ENCODE measurements around the gene SCCPDH.
"Not testable (repeated sequence)": the region's sequence is repeated elsewhere in the genome, so short reads cannot be mapped to it uniquely, and the experiment has no call there.

Gene SCCPDH

GRCh38 chr1:246708166-246708565 is 16.0 kb upstream of the SCCPDH start:
- no peak for DNase-seq

DNA sequence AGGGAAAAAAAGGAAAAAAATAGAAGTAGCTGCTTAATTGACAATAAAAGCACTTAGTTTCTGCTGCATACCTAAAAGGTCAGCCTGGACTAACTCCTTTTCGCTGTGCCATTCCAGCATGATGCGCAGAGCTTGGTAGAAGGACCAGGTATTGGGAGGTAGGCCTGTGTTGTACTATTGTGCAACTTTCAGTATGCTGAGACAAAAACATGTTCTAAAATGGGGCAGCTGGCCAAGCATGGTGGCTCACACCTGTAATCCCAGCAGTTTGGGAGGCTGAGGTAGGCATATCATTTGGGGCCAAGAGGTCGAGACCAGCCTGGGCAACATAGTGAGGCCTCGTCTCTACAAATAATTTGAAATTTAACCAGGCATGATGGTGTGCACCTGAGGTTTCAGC is 15.0 kb upstream of the SCCPDH start:
- no peak for DNase-seq

DNA sequence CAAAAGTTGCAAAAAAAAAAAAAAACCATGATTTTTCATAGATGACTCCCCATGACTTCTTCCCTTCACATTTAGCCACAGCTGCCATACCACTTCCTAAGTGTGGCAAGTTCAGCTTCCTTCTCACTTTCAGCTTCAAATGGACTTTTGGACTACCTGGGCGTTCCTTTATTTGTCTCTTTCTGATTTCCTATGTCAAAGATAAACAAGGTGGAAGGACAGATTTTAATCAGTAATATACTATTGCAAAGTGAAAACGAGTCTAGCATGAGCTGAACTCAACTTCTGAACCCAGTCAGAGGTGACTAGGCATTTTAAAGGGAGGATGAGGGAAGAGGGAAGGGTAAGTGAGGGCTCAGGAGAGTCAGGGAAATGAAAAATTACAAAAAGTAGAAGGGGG is 14.4 kb upstream of the SCCPDH start:
- DNase-seq: no peak

GRCh38 chr1:246711548-246712003 is 12.6 kb upstream of the SCCPDH start:
- no peak for DNase-seq

GRCh38 chr1:246712428-246712827 is 11.8 kb upstream of the SCCPDH start:
- DNase-seq: not testable (repeated sequence)

GRCh38 chr1:246719361-246719760 is 4.8 kb upstream of the SCCPDH start:
- not testable (repeated sequence) for DNase-seq

DNA sequence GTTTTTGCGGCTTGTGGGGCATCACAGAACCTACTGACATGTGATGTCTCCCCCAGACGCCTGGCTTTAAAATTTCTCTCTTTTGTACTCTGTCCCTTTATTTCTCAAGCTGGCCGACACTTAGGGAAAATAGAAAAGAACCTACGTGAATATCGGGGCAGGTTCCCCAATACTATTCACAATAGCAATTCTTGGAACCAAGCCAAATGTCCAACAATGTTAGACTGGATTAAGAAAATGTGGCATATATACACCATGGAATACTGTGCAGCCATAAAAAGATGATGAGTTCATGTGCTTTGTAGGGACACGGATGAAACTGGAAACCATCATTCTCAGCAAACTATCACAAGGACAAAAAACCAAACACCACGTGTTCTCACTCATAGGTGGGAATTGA is 3.4 kb upstream of the SCCPDH start:
- not testable (repeated sequence) for DNase-seq

- no peak for DNase-seq
Observed at GRCh38 chr1:246722720-246723119, 1.5 kb upstream of the SCCPDH start.

- peak in 1 of 2 experiments; percentile 49 for DNase-seq
Observed at GRCh38 chr1:246724731-246725095, 504 bp downstream of the SCCPDH start.

GRCh38 chr1:246725191-246725590 is 982 bp downstream of the SCCPDH start:
- no peak for DNase-seq

GRCh38 chr1:246726255-246726679 is 2.1 kb downstream of the SCCPDH start:
- DNase-seq: no peak

- DNase-seq: no peak
Observed at GRCh38 chr1:246726881-246727280, 2.7 kb downstream of the SCCPDH start.

DNA sequence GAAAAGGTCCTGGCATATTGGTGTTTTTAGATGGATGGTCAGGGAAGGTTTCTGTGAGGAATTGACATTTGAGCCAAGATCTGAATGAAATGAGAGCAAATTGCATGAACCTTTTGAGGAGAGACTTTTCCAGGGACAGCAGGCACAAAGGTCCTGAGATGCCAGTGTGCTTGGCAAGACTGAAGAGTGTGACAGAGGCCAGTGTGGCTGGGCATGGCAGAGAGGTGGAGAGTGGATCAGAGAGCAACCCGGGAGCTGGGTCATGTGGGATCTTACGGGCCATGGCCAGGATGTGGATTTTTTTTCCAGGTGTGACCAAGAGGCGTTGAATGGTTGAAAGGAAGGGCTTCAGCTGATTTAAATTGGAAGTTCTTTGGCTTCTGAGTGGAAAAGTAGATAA is 3.4 kb downstream of the SCCPDH start:
- no peak for DNase-seq

- DNase-seq: no peak
Observed at GRCh38 chr1:246728311-246728710, 4.1 kb downstream of the SCCPDH start.

- not testable (repeated sequence) for DNase-seq
Observed at GRCh38 chr1:246729040-246729439, 4.8 kb downstream of the SCCPDH start.

DNA sequence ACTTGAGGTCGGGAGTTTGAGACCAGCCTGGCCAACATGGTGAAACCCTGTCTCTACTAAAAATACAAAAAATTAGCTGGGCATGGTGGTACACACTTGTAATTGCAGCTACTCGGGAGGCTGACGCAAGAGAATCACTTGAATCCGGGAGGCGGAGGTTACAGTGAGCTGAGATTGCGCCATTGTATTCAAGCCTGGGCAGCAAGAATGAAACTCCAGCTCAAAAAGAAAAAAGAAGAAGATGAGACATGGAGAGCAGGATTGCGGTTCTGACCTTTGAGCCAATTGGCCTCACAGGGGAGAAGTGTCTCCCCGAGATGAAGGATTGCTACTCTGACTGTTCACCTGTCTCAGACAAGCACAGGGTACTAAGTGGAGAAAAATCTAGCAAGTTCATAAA is 6.6 kb downstream of the SCCPDH start:
- DNase-seq: no peak

DNA sequence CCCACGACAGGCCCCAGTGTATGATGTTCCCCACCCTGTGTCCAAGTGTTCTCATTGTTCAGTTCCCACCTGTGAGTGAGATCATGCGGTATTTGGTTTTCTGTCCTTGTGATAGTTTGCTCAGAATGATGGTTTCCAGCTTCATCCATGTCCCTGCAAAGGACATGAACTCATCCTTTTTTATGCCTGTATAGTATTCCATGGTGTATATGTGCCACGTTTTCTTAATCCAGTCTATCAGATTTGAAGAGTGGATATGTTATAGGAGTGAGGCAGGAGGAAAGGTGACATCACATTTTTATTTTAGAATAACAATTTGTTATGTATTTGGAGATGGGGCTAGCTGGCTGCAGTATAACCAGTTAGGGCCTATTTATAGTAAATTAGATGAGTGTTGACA is 7.7 kb downstream of the SCCPDH start:
- not testable (repeated sequence) for DNase-seq

DNA sequence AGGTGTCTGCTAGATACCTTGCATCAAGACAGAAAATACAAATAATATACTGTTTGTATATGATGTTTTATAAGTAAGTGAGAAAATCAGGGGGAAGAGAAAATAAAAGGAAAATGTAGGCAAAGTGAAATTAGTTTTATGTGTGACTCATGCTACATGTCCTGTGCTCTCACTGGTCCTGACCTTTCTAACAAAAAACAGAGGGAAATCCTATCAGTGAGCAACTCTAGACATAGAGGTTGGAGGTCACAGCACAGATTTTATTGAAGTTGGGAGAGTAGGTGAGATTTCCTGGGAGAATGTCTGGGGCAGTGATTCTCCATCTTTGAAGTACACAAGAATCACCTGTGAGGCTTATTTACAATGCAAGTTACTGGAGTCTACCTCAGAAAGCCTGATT is 9.5 kb downstream of the SCCPDH start:
- no peak for DNase-seq

DNA sequence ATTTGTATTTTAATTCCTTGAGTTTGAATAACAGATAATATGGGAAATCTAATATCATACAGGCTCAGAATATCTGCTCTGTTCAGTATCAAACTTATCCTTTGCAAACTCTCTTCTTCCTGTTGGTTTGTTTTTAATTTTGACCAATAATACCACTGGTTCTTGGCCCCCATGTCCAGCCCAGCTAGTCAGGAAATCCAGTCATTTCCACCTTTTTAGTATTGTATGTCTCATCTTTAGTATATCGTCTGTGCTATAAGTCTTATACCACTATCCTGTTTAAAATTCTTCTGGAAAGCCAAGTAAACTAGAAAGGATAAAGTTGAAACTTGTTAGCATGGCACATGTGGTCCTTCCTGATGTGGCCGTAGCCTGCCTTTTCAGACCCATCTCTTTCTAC is 10.7 kb downstream of the SCCPDH start:
- DNase-seq: no peak

DNA sequence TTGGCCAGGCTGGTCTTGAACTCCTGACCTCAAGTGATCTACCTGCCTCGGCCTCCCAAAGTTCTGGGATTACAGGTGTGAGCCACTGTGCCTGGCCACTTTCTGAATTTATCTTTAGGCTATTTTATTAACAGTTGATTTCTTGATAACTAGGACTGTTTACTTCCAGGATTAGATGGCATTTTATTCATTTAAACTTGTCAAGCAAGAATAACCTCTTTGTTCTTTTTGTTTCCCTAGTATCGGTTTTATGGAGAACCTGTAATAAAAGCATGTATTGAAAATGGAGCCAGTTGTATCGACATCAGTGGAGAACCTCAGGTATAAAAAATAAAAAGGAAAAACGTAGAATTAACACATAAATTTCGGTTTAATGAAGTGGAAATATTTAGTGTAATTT is 11.5 kb downstream of the SCCPDH start:
- no peak for DNase-seq

- DNase-seq: no peak
Observed at GRCh38 chr1:246742396-246742795, 18.2 kb downstream of the SCCPDH start.

DNA sequence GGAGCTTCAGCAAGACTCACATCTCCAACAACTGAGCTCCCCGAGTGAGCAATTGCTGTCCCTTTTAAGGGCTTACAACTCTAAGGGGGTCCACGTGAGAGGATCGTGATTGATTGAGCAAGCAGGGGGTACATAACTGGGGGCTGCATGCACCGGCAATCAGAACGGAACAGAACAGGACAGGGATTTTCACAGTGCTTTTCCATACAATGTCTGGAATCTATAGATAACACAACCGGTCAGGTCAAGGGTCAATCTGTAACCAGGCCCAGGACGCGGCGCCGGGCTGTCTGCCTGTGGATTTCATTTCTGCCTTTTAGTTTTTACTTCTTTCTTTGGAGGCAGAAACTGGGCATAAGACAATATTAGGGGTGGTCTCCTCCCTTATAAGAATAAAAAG is 21.9 kb downstream of the SCCPDH start:
- not testable (repeated sequence) for DNase-seq

GRCh38 chr1:246748006-246748405 is 23.8 kb downstream of the SCCPDH start:
- DNase-seq: no peak

- DNase-seq: no peak
Observed at GRCh38 chr1:246748867-246749266, 24.7 kb downstream of the SCCPDH start.

DNA sequence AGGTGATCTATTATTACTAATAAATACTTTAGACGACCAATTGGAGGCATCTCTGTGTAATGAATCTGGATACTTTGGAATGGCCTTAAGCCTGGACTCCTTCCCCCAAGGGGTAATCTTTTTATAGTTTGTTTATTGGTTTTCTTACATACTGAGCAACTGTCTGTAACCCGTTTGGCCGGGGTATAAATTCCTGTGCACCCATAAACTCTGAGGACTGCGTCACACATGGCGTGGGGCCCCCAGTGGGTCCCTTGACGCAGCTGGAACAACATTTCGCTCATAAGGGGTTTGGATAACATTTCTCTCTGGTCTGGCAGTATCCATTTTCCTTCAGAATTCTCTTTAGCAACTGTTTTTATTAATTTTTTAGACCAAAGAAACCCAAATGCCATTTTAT is 26.5 kb downstream of the SCCPDH start:
- DNase-seq: no peak
